Heart right ventricle (tissue), 16 donors: ENCODE data around the gene METTL9. TPM values are rescaled to one million over a fixed set of nuclear protein-coding genes. Genes with fewer than 3 reads are reported as not detected.

Source experiments
- ATAC-seq, 8 donors: fragments of 200-7000 bp; cut with Tn5 transposase; one replicate each; pipeline ENCODE4 v1.9.1; 2020; ENCODE audit warnings: mild to moderate bottlenecking in 8 of 8, moderate library complexity in 8 of 8, moderate number of reproducible peaks in 1 of 8
- DNase-seq, 2 donors: peaks; one replicate each; pipeline ENCODE4 v3.0.0-alpha.2; 2020
- H3K27ac ChIP-seq, 10 donors: fragments of 200-600 bp; sonication (generic) in 2 of 10; one replicate each; pipeline versions ENCODE4 v1.5.0 to v1.8.0; 2020 to 2022; ENCODE audit warnings: mild to moderate bottlenecking in 3 of 10
- H3K27me3 ChIP-seq, 7 donors: fragments of 200-600 bp; one replicate each; pipeline ENCODE4 v1.8.0; 2021 to 2022; ENCODE audit warnings: mild to moderate bottlenecking in 2 of 7
- H3K36me3 ChIP-seq, 9 donors: fragments of 200-600 bp; sonication (generic) in 1 of 9; one replicate each; pipeline versions ENCODE4 v1.5.0 to v1.8.0; 2020 to 2022; ENCODE audit warnings: mild to moderate bottlenecking in 2 of 9
- H3K4me1 ChIP-seq, 9 donors: fragments of 200-600 bp; sonication (generic) in 1 of 9; one replicate each; pipeline versions ENCODE4 v1.5.0 to v1.8.0; 2020 to 2022; ENCODE audit warnings: mild to moderate bottlenecking in 4 of 9
- H3K4me3 ChIP-seq, 10 donors: fragments of 200-600 bp; sonication (generic) in 2 of 10; one replicate each; pipeline versions ENCODE4 v1.5.0 to v1.8.0; 2020 to 2022; ENCODE audit warnings: mild to moderate bottlenecking in 7 of 10, moderate library complexity in 2 of 10
- H3K9me3 ChIP-seq, 11 donors: fragments of 200-600 bp in 10 of 11; sonication (generic) in 2 of 11; one replicate each; pipeline versions ENCODE4 v1.5.0 to v1.8.0; 2013 to 2022; ENCODE audit warnings: mild to moderate bottlenecking in 2 of 11, control low read depth in 1 of 11, moderate library complexity in 1 of 11
- WGBS, 2 donors: extraction: QIAGEN DNeasy Blood & Tissue Kit; methylation state at CpG; one replicate each; pipeline ENCODE4 v1.1.7; 2013; ENCODE audit warnings: inconsistent platforms in 1 of 2; 5-methylcytosine and 5-hydroxymethylcytosine counted together
- intact Hi-C, 10 donors: fragments of 100-400 bp; cut with DNase I; formaldehyde crosslinking; loops; one replicate each; pipeline versions ENCODE4 v1.11.1 to v1.14.2; 2022
- polyA plus RNA-seq, 2 donors: library from polyadenylated mRNA; stranded (reverse); fragments of 200-250 nt; gene quantifications; one replicate each; pipeline ENCODE4 v1.2.3, GENCODE V29; 2013
- total RNA-seq, 10 donors: library from RNA; stranded (reverse); fragmentation: NEBNext Ultra II Directional in 3 of 10; extraction: Animal tissue kit (Norgen Biotek cat#: 25700) in 3 of 10; gene quantifications; one replicate each; pipeline versions ENCODE4 v1.2.1 to v1.2.4, GENCODE V29; 2021 to 2023
- TF ChIP-seq, protein P1 (sequence below), 9 donors: fragments of 200-600 bp; sonication (generic) in 2 of 9; IDR thresholded peaks; one replicate each; pipeline versions ENCODE4 v1.5.0 to v1.8.0; 2021 to 2022; ENCODE audit warnings: antibody characterized with exemption in 9 of 9, mild to moderate bottlenecking in 5 of 9, moderate library complexity in 1 of 9
- donor health status: Arrhythmogenic right ventricular cardiomyopathy.
- donor health status: ischemic (EF 13 %, LVEDD 7.1; RV severe dilation, severe dysfunction).
- donor health status: healthy with polysubstance abuse.
- donor health status: DM: no; HTN: yes; CAD: no.
- donor health status: DM: no; HTN: no; CAD: no.
- donor health status: ischemic (EF 25% LVEDD 6.9; RV normal size, moderate dysfunction).
- donor health status: ischemic (EF 25% LVEDD 5.7; RV mildly dilated, moderate dysfunction).
- donor health status: healthy.
- donor health status: DM: yes; HTN: yes; CAD: no.
- donor health status: Ischemic cardiomyopathy.
- donor health status: ischemic (EF 35%, LVEDD 5.7; RV mildly dilated, moderate dysfunction).
- donor health status: nonischemic (EF 11% LVEDD 7.7; RV severe dilation, severe dysfunction).
- donor health status: DM: yes; HTN: yes; CAD: no.
- donor health status: PGD.
- donor health status: ischemic (EF 29% LVEDD 5.4; RV normal size, mild dysfunction).
- donor health status: nonischemic (EF 23%, LVEDD 6.1; RV moderate dilation, normal function).

Gene METTL9
- total and polyA plus RNA-seq, 12 donors: 11.9 to 66.0 (median 51.4) TPM

- Histone ChIP-seq H3K36me3 (peaks cover 0 to 36% (median 0%) of the 10 kb centered on the region in 9 donors), H3K4me3 (peak within 1 kb of the TSS in 5 of 10 donors; percentile 5 to 52 (median 13)), H3K27me3 (no peaks in the 10 kb centered on the region), H3K9me3 (no peaks in the 10 kb centered on the region), H3K4me1 (peaks cover 0 to 81% (median 2%) of the 10 kb centered on the region in 9 donors), H3K27ac (peak within 1 kb of the TSS in 4 of 10 donors; percentile 1 to 82 (median 32))
- ATAC-seq: peak in 2 of 8 donors; percentile 17 to 44
- intact Hi-C loops: loop anchor here in 1 of 10 donors (10.0 kb wide), 1 partner anchor 52 kb away; no protein-coding TSS in a partner anchor
- TF ChIP-seq, protein P1, sequence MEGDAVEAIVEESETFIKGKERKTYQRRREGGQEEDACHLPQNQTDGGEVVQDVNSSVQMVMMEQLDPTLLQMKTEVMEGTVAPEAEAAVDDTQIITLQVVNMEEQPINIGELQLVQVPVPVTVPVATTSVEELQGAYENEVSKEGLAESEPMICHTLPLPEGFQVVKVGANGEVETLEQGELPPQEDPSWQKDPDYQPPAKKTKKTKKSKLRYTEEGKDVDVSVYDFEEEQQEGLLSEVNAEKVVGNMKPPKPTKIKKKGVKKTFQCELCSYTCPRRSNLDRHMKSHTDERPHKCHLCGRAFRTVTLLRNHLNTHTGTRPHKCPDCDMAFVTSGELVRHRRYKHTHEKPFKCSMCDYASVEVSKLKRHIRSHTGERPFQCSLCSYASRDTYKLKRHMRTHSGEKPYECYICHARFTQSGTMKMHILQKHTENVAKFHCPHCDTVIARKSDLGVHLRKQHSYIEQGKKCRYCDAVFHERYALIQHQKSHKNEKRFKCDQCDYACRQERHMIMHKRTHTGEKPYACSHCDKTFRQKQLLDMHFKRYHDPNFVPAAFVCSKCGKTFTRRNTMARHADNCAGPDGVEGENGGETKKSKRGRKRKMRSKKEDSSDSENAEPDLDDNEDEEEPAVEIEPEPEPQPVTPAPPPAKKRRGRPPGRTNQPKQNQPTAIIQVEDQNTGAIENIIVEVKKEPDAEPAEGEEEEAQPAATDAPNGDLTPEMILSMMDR (IDR thresholded peaks at IDR 0.05): no peak
- 94% methylated on average over 6 of the region's 6 CpGs for whole genome bisulfite sequencing, 2 donors
- DNase-seq: no peak
These were observed 53.1 kb downstream of the METTL9 start, which contains the start of gene IGSF6 for GRCh38 chr16:21652453-21652852. IGSF6 (minus strand) TSS chr16:21652608; CDS start chr16:21652598, 10 bp downstream.

DNA sequence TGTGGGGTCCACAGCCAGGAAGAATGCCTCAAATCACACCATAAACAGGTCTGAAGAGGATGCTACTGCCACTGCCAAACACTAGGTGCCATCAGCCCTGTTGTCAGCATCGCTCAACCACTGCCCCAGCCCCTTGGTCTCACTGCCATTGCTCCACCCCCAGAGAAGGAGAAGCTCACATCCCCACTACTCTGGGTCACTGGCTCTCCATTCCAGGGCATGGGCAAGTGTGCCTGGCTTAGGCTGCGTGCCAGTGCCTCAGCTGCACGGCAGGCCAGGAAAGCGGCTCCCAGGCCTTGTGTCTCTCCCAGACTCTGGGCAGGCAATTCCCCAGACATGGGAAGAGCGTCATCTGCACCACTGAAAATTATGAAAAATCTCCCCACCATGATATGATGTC lies 54.2 kb downstream of the METTL9 start:
- H3K36me3 ChIP-seq: peaks cover 0 to 29% (median 0%) of the 10 kb centered on the region in 9 donors
- DNase-seq: no peak
- no peaks in the 10 kb centered on the region for H3K27me3 ChIP-seq
- peak overlapping the region in 3 of 10 donors; percentile 1 to 82 (median 19) for H3K27ac ChIP-seq
- no peaks in the 10 kb centered on the region for H3K9me3 ChIP-seq
- intact Hi-C loops: loop anchor here in 1 of 10 donors (10.0 kb wide), 1 partner anchor 51 kb away; no protein-coding TSS in a partner anchor
- peak in 1 of 8 donors; percentile 47 for ATAC-seq
- peaks cover 0 to 81% (median 4%) of the 10 kb centered on the region in 9 donors for H3K4me1 ChIP-seq
- H3K4me3 ChIP-seq: no peak overlapping the region
- WGBS, 2 donors: 90 to 91% methylated on average over 5 of the region's 5 CpGs
- TF ChIP-seq, protein P1 (IDR thresholded peaks at IDR 0.05): no peak

- DNase-seq: no peak
- no peak for ATAC-seq
- WGBS, 2 donors: 82 to 100% methylated on average over 1 of the region's 1 CpG
- H3K27me3 ChIP-seq: no peaks in the 10 kb centered on the region
- H3K36me3 ChIP-seq: peaks cover 0 to 23% (median 0%) of the 10 kb centered on the region in 9 donors
- no peaks in the 10 kb centered on the region for H3K9me3 ChIP-seq
- intact Hi-C loops: loop anchor here in 1 of 10 donors (10.0 kb wide), 1 partner anchor 50 kb away; no protein-coding TSS in a partner anchor
- no peak overlapping the region for H3K4me3 ChIP-seq
- TF ChIP-seq, protein P1 (IDR thresholded peaks at IDR 0.05): no peak
- H3K4me1 ChIP-seq: peaks cover 0 to 80% (median 4%) of the 10 kb centered on the region in 9 donors
- peak overlapping the region in 1 of 10 donors; percentile 82 for H3K27ac ChIP-seq
These were observed 55.1 kb downstream of the METTL9 start for GRCh38 chr16:21654466-21654865.

DNA sequence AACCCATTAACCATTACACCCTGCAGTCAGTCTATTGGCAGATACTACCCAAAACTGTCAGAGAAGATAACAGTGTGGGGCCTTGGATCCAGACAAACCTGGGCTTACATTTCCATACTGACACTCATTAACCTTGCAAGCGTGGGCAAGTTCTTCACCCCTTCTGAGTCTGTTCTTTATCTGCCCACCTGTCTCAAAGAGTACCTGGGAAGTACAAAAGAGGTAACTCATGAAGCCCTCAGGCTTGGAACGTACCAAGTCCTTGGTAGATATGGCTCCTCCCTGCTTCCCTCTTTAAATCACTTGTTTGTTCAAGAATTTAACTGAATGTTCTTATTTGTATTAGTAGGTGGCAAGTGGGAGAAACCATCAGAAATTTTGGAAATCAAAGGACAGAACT lies 55.5 kb downstream of the METTL9 start:
- Histone ChIP-seq H3K27me3 (no peaks in the 10 kb centered on the region), H3K4me1 (peaks cover 0 to 78% (median 4%) of the 10 kb centered on the region in 9 donors), H3K4me3 (no peak overlapping the region), H3K36me3 (peaks cover 0 to 23% (median 0%) of the 10 kb centered on the region in 9 donors), H3K27ac (no peak overlapping the region), H3K9me3 (no peaks in the 10 kb centered on the region)
- DNase-seq: no peak
- 63 to 91% methylated on average over 2 of the region's 2 CpGs for WGBS, 2 donors
- ATAC-seq: no peak
- TF ChIP-seq, protein P1 (IDR thresholded peaks at IDR 0.05): no peak
- intact Hi-C loops: loop anchor here in 7 of 10 donors (5.0 to 10.0 kb wide), 3 partner anchors 47 to 52 kb away; no protein-coding TSS in a partner anchor
